GM19043 (cell line): Measurements from ENCODE around the gene RAB17.
"Not testable (repeated sequence)": the region's sequence is repeated elsewhere in the genome, so short reads cannot be mapped to it uniquely, and the experiment has no call there.

Source experiments
- ATAC-seq: cut with Tn5 transposase; IDR thresholded peaks from one replicate; pipeline ENCODE4 v1.9.1; 2021; ENCODE audit warnings: low read depth; ENCODE audit not compliant: unreplicated experiment

RAB17 gene

GRCh38 chr2:237625216-237625705 lies 34.7 kb upstream of the RAB17 start:
- ATAC-seq = no peak

- no peak for ATAC-seq
Observed at GRCh38 chr2:237624565-237624964, 34.0 kb upstream of the RAB17 start.

- ATAC-seq = no peak
Observed at GRCh38 chr2:237623428-237624403, 33.2 kb upstream of the RAB17 start.

GRCh38 chr2:237618449-237618848 lies 27.9 kb upstream of the RAB17 start:
- ATAC-seq = no peak

GRCh38 chr2:237617587-237617982 lies 27.1 kb upstream of the RAB17 start:
- no peak for ATAC-seq

- no peak for ATAC-seq
Observed at GRCh38 chr2:237616734-237617586, 26.4 kb upstream of the RAB17 start.

GRCh38 chr2:237616373-237616733 lies 25.8 kb upstream of the RAB17 start:
- no peak for ATAC-seq

GRCh38 chr2:237615631-237616249 lies 25.2 kb upstream of the RAB17 start:
- ATAC-seq = no peak

- no peak for ATAC-seq
Observed at GRCh38 chr2:237614151-237614720, 23.7 kb upstream of the RAB17 start.

- no peak for ATAC-seq
Observed at GRCh38 chr2:237613679-237614078, 23.1 kb upstream of the RAB17 start.

GRCh38 chr2:237612527-237613357 lies 22.2 kb upstream of the RAB17 start:
- ATAC-seq = no peak

- ATAC-seq = not testable (repeated sequence)
Observed at GRCh38 chr2:237606522-237606921, 16.0 kb upstream of the RAB17 start.

- no peak for ATAC-seq
Observed at GRCh38 chr2:237604960-237605359, 14.4 kb upstream of the RAB17 start.

GRCh38 chr2:237604391-237604790 lies 13.9 kb upstream of the RAB17 start:
- no peak for ATAC-seq

- ATAC-seq = no peak
Observed at GRCh38 chr2:237603718-237604362, 13.3 kb upstream of the RAB17 start.

- ATAC-seq = no peak
Observed at GRCh38 chr2:237603049-237603717, 12.6 kb upstream of the RAB17 start.

- ATAC-seq = no peak
Observed at GRCh38 chr2:237602409-237602808, 11.9 kb upstream of the RAB17 start.

- ATAC-seq = no peak
Observed at GRCh38 chr2:237601453-237602116, 11.1 kb upstream of the RAB17 start.
